ENCODE data around the gene CR1L.
"Not testable (repeated sequence)": the region's sequence is repeated elsewhere in the genome, so short reads cannot be mapped to it uniquely, and the experiment has no call there.

GRCh38 chr1:207661420-207661819, 16.5 kb downstream of the CR1L start:
- TF ChIP-seq POLR2A (IDR thresholded peaks at IDR 0.05); CTCF (IDR thresholded peaks at IDR 0.05 in 4 of 5, conservative IDR thresholded peaks at IDR 0.05 in 1 of 5): not testable (repeated sequence)

Data from gastrocnemius medialis (tissue), 4 donors.